GM12872 (cell line): ENCODE data around the gene CENPP.

ENCODE experiments used
- TF ChIP-seq, protein P1 (sequence below): IDR thresholded peaks from 3 replicates; pipeline ENCODE4 v1.5.1; 2011; ENCODE audit warnings: low read depth, mild to moderate bottlenecking, low read length, moderate library complexity; ENCODE audit not compliant: insufficient read depth

The CENPP gene

DNA sequence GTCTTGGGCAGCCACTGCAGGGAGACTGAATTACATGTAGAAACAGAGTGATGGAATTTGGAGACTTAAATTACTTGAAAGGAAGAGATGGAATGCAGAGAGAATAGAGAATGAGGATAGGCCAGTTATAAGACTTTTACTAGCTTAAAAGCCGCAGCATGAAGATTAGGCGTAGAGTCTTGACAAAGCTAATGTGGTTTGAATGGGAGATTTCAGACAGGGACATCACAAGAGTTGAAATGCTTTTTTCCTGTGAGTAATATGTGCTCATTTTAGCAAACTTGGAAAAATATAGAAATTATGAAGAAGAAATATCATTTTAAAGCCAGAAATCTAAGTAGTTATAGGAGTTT lies 7.5 kb downstream of the CENPP start:
- TF ChIP-seq, protein P1, sequence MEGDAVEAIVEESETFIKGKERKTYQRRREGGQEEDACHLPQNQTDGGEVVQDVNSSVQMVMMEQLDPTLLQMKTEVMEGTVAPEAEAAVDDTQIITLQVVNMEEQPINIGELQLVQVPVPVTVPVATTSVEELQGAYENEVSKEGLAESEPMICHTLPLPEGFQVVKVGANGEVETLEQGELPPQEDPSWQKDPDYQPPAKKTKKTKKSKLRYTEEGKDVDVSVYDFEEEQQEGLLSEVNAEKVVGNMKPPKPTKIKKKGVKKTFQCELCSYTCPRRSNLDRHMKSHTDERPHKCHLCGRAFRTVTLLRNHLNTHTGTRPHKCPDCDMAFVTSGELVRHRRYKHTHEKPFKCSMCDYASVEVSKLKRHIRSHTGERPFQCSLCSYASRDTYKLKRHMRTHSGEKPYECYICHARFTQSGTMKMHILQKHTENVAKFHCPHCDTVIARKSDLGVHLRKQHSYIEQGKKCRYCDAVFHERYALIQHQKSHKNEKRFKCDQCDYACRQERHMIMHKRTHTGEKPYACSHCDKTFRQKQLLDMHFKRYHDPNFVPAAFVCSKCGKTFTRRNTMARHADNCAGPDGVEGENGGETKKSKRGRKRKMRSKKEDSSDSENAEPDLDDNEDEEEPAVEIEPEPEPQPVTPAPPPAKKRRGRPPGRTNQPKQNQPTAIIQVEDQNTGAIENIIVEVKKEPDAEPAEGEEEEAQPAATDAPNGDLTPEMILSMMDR = no peak

DNA sequence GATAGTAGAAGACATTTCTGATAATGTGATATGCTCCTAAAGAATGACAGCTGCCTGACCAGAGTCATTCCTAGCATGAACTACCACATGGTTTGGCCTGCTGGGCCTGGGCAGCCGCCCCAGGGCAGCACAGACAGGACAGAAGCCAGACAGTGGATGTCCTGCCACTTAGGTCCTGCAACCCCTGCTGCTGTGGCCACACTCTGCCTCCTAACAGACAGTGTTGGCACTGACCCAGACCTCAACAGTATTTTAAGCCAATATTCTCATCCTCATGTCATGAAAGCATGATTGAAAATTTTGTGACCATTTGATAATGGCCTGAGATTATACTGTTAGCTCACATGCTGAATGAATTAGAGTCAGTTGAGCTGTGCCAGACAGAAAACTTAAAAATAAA lies 15.8 kb downstream of the CENPP start:
- TF ChIP-seq, protein P1 = no peak

DNA sequence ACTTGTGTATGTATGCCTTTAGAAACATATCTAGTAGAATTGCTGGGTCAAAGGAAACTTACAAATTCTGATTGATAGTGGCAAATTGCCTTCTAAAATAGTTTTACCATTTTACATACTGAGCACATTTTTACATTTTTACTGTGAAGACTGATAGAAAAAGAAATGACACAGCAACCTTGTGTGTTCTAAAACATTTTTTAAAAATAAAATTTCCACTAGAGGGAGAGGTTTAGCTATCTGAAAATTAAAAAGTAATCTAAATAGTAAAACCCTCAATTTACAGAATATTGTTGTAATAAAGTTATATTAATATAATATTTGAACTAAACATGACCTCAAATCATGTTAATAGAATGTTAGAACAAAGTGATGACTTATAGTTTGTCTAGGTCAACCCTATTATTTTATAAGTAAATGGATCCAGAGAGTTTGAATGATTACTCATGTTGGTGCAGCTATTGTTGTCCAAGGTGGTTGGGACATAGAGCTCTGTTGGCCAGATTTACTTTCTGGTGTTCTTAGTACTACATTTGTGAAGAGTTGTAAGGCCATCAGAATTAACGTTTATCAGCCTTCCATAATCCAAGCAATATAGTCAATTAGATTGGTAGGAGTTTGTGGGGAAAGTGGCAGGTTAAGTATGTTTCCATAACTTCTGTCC lies 17.2 kb downstream of the CENPP start:
- TF ChIP-seq, protein P1 = no peak

DNA sequence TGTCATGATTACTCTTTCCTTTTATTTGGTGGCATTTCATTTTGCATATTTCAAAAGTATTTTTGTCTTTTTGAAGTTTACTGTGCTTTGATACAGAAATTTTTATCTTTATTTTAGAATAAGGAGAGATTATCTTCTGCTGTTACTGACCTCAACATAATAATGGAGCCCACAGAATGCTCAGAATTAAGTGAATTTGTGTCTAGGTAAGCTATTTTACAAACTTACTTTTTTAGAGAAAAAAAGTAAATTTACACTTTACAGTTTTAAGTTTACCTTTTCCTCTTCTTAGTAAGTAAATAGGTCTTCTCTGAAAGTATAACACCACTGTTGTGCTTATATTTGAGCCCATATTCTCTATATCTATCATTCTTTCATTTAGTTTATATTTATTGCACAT lies 19.8 kb downstream of the CENPP start:
- TF ChIP-seq, protein P1 = no peak

DNA sequence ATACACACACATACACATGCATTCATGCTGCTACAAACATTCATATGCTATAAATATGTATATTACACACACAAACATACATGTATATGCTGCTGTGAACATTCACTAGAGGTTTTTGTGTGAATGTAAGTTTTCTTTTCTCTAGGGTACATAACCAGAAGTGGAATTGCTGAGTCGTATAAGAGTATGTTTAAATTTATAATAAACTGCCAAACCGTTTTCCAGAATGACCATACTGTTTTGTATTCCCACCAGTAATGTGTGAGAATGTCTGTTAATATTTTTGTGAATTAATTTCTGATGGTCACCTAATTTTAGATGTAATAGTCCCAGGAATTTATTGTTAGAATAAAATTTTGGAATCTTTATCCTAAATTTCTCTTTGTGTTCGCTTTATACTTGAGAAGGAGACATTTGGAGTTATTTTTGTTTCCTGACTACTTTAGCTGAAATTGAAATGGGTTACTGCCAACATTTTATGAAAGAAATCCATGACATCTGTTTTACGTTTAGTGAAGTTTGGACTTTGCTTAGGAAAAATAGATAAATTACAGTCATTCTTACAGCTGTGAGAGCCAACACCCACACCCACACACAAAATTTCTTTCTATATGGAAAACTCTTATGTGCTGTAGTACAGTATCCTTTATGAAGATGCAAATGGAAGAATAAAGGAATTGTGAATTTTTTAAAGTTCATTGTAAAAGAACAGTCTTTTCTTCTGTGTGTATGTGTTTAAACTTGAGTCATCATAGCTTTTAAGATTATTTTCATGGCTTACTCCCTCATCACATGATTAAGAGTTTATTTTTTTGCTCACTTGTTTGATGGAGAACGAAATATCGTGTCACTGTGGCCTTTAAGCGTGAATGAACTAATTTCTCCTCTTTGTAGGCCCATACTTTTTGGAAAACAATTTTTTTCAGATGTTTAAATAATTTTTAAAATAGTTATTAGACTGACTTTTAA lies 24.3 kb downstream of the CENPP start:
- TF ChIP-seq, protein P1 = no peak

DNA sequence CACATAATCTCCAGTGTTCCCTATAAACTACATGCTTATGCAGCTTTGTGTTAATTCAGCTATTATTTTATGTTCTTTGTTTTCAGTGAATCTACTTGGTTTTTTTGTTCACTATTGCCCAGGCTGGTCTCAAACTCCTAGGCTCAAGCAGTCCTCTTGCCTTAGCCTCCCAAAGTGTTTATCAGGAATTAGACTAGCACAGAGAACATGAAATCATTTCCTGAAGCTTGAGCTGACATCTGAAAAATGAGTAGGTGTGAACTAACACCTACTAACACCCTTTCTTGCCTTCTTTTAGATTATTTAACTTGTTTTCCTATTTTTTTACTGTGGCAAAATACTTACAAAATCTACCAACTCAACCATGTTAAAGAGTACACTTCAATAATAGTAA lies 25.0 kb downstream of the CENPP start:
- TF ChIP-seq, protein P1 = no peak

DNA sequence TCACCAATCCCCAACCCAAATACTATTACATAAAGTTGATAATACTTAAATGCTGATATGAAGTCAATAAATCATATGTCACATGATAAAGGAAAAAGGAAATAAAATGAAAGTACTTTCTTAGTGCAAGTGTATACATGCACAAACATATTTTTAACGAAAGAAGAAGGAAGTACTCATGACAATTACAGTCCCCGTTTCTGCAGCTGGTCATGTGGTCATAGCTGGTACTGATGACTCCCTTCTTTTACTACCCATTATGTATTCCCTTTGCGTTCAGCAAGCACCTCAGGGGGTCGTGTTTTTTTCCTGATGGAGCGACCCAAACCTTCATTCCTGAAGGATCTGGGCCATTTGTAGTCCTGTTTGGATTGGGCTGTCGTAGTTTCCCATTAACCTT lies 27.3 kb downstream of the CENPP start:
- TF ChIP-seq, protein P1 = no peak
